RWPE2 (cell line): ENCODE data around the gene JPH3.

Experiments used
- ATAC-seq: fragments of 200-7000 bp; cut with Tn5 transposase; 3 replicates; pipeline ENCODE4 v1.9.1; 2021; ENCODE audit warnings: low read depth
- DNase-seq: peaks from one replicate; pipeline ENCODE4 v3.0.0-alpha.2; 2020; ENCODE audit warnings: low spot score
- H3K27ac ChIP-seq: fragments of 450-650 bp; 2 replicates; pipeline ENCODE4 v1.5.1; 2017; ENCODE audit warnings: mild to moderate bottlenecking; ENCODE audit not compliant: poor library complexity, severe bottlenecking
- H3K27me3 ChIP-seq: fragments of 250-450 bp; sonication (Bioruptor Pico); 2 replicates; pipeline ENCODE4 v1.5.1; 2021; ENCODE audit warnings: mild to moderate bottlenecking, moderate library complexity; ENCODE audit not compliant: insufficient read depth, poor library complexity, severe bottlenecking
- H3K36me3 ChIP-seq: fragments of 250-450 bp; sonication (Bioruptor Pico); 2 replicates; pipeline ENCODE4 v1.5.1; 2020; ENCODE audit warnings: low read depth, mild to moderate bottlenecking, moderate library complexity
- H3K4me1 ChIP-seq: fragments of 250-450 bp; sonication (Bioruptor Pico); 2 replicates; pipeline ENCODE4 v1.5.1; 2021; ENCODE audit warnings: mild to moderate bottlenecking, moderate library complexity; ENCODE audit not compliant: insufficient read depth, poor library complexity, severe bottlenecking
- H3K4me3 ChIP-seq: fragments of 250-450 bp; sonication (Bioruptor Pico); 2 replicates; pipeline ENCODE4 v1.5.1; 2021; ENCODE audit warnings: mild to moderate bottlenecking, moderate library complexity; ENCODE audit not compliant: severe bottlenecking
- H3K9me3 ChIP-seq: fragments of 250-450 bp; sonication (Bioruptor Pico); 2 replicates; pipeline ENCODE4 v1.5.1; 2021; ENCODE audit warnings: mild to moderate bottlenecking, moderate library complexity; ENCODE audit not compliant: severe bottlenecking
- TF ChIP-seq, protein P1 (sequence below): fragments of 450-650 bp; IDR thresholded peaks from one replicate; pipeline ENCODE4 v1.5.1; 2017; ENCODE audit warnings: mild to moderate bottlenecking, moderate library complexity; ENCODE audit not compliant: poor library complexity, severe bottlenecking

Gene JPH3

GRCh38 chr16:87687126-87687910 lies 85.0 kb downstream of the JPH3 start:
- TF ChIP-seq, protein P1, sequence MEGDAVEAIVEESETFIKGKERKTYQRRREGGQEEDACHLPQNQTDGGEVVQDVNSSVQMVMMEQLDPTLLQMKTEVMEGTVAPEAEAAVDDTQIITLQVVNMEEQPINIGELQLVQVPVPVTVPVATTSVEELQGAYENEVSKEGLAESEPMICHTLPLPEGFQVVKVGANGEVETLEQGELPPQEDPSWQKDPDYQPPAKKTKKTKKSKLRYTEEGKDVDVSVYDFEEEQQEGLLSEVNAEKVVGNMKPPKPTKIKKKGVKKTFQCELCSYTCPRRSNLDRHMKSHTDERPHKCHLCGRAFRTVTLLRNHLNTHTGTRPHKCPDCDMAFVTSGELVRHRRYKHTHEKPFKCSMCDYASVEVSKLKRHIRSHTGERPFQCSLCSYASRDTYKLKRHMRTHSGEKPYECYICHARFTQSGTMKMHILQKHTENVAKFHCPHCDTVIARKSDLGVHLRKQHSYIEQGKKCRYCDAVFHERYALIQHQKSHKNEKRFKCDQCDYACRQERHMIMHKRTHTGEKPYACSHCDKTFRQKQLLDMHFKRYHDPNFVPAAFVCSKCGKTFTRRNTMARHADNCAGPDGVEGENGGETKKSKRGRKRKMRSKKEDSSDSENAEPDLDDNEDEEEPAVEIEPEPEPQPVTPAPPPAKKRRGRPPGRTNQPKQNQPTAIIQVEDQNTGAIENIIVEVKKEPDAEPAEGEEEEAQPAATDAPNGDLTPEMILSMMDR: no peak
- Histone ChIP-seq H3K9me3 (no peaks in the 10 kb centered on the region), H3K36me3 (no peaks in the 10 kb centered on the region), H3K27me3 (no peaks in the 10 kb centered on the region), H3K27ac (no peak overlapping the region), H3K4me1 (no peaks in the 10 kb centered on the region), H3K4me3 (no peak overlapping the region)
- no peak for ATAC-seq
- no peak for DNase-seq

GRCh38 chr16:87687998-87688529 lies 85.8 kb downstream of the JPH3 start:
- Histone ChIP-seq H3K27ac (no peak overlapping the region), H3K4me3 (no peak overlapping the region), H3K27me3 (no peaks in the 10 kb centered on the region), H3K9me3 (no peaks in the 10 kb centered on the region), H3K36me3 (no peaks in the 10 kb centered on the region), H3K4me1 (no peaks in the 10 kb centered on the region)
- ATAC-seq (no peak), DNase-seq (no peak)
- TF ChIP-seq, protein P1: no peak

DNA sequence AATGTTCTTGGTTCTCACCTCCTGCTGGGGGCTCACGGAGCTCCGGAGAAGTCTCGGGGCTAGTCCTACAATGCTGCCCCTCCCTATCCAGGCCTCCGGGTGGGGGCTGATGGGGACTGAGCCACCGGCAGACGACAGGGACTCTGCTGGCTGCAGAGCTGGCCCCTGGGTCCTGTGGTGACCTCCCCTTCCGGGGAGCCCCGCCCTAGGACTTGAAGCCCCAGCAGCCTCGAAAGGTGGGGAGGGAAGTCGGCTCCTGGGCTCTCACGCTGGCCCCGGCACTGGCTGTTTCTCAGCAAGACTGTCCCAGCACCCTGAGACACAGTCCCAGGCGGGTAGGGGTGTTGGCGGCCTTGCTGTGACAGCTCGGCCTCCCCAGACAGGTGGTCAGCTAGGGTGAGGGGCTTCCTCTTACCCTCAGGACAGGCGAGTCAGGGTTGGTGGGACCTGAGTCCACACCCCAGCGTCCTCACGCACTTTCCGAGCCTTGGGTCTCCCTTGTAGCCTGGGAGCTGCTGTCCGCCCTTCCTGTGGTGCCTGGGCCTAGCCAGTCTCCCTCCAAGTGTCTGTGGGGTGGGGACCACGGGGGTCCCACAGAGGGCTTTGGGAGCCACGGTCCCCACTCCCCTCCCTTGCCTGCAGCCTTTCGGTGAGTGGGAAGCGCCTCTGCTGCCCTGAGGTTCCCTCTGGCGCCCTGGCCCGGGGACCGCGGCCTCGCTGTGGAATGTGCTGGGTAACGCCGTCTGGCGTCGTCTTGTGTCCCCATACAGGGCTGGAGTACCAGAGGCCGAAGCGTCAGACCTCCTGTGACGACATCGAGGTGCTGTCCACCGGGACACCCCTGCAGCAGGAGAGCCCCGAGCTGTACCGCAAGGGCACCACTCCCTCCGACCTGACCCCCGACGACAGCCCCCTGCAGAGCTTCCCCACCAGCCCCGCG lies 86.8 kb downstream of the JPH3 start:
- ATAC-seq (no peak), DNase-seq (no peak)
- Histone ChIP-seq H3K27me3 (no peaks in the 10 kb centered on the region), H3K9me3 (no peaks in the 10 kb centered on the region), H3K36me3 (no peaks in the 10 kb centered on the region), H3K4me3 (no peak overlapping the region), H3K27ac (no peak overlapping the region), H3K4me1 (no peaks in the 10 kb centered on the region)
- TF ChIP-seq, protein P1: no peak

GRCh38 chr16:87689956-87690465 lies 87.7 kb downstream of the JPH3 start:
- TF ChIP-seq, protein P1: no peak
- Histone ChIP-seq H3K4me3 (no peak overlapping the region), H3K4me1 (no peaks in the 10 kb centered on the region), H3K9me3 (no peaks in the 10 kb centered on the region), H3K27ac (no peak overlapping the region), H3K27me3 (no peaks in the 10 kb centered on the region), H3K36me3 (no peaks in the 10 kb centered on the region)
- DNase-seq: no peak
- ATAC-seq: no peak
